Measurements from ENCODE around the gene ATP8B4. TPM values are rescaled to one million over a fixed set of nuclear protein-coding genes. Genes with fewer than 3 reads are reported as not detected.

ATP8B4 gene
- total RNA-seq, 1 donor: 90.2 TPM

- TF ChIP-seq CTCF (IDR thresholded peaks at IDR 0.05; ENCODE audit: insufficient read depth, low read depth, low read length): no peak
Observed at GRCh38 chr15:49987896-49988295, 131.1 kb downstream of the ATP8B4 start.

GRCh38 chr15:49987198-49987785 is 131.7 kb downstream of the ATP8B4 start:
- no peak for TF ChIP-seq CTCF (IDR thresholded peaks at IDR 0.05; ENCODE audit: insufficient read depth, low read depth, low read length)
- H3K4me3 ChIP-seq (ENCODE audit: low read depth, low read length): no peak overlapping the region
- DNase-seq (ENCODE audit: low read depth): peak; percentile 77

More at GRCh38 chr15:49987896-49988295, 131.1 kb downstream of the ATP8B4 start:
- DNase-seq (ENCODE audit: low read depth): peak; percentile 37
- H3K4me3 ChIP-seq (ENCODE audit: low read depth, low read length): no peak overlapping the region

GRCh38 chr15:49986326-49986725 is 132.7 kb downstream of the ATP8B4 start:
- peak; percentile 44 for DNase-seq (ENCODE audit: low read depth)
- TF ChIP-seq CTCF (IDR thresholded peaks at IDR 0.05; ENCODE audit: insufficient read depth, low read depth, low read length): no peak
- no peak overlapping the region for H3K4me3 ChIP-seq (ENCODE audit: low read depth, low read length)

GRCh38 chr15:49985463-49985862 is 133.6 kb downstream of the ATP8B4 start:
- TF ChIP-seq CTCF (IDR thresholded peaks at IDR 0.05; ENCODE audit: insufficient read depth, low read depth, low read length): no peak
- no peak overlapping the region for H3K4me3 ChIP-seq (ENCODE audit: low read depth, low read length)
- DNase-seq (ENCODE audit: low read depth): no peak

GRCh38 chr15:49984436-49984835 is 134.6 kb downstream of the ATP8B4 start:
- TF ChIP-seq CTCF (IDR thresholded peaks at IDR 0.05; ENCODE audit: insufficient read depth, low read depth, low read length): no peak
- DNase-seq (ENCODE audit: low read depth): no peak
- no peak overlapping the region for H3K4me3 ChIP-seq (ENCODE audit: low read depth, low read length)

- peak; percentile 97 for DNase-seq (ENCODE audit: low read depth)
- TF ChIP-seq CTCF (IDR thresholded peaks at IDR 0.05; ENCODE audit: insufficient read depth, low read depth, low read length): no peak
- H3K4me3 ChIP-seq (ENCODE audit: low read depth, low read length): no peak overlapping the region
Observed at GRCh38 chr15:49982584-49982983, 136.4 kb downstream of the ATP8B4 start.
